WTC11 (cell line): ENCODE data around the gene ZNF302. TPM values are rescaled to one million over a fixed set of nuclear protein-coding genes. Genes with fewer than 3 reads are reported as not detected.

Experiments
- ATAC-seq: fragments of 200-7000 bp; cut with Tn5 transposase; 2 replicates; pipeline ENCODE4 v1.10.0; 2021; ENCODE audit warnings: mild to moderate bottlenecking, moderate library complexity
- CTCF ChIA-PET: fragments of 300-600 bp; sonication (Branson Sonifier 250); formaldehyde crosslinking; loops from one replicate; lab custom pipeline; 2021; ENCODE audit warnings: antibody characterized with exemption; lab: Charles Lee
- POLR2A ChIA-PET: fragments of 350-600 bp; sonication (Branson Sonifier 250); formaldehyde crosslinking; loops from one replicate; lab custom pipeline; 2021; ENCODE audit warnings: antibody characterized with exemption; lab: Charles Lee
- DNase-seq: peaks from one replicate; pipeline ENCODE4 v3.0.0; 2021; ENCODE audit warnings: low spot score
- H3K27ac Mint-ChIP-seq: 2 replicates; pipeline ENCODE4 v1.8.0; 2021; ENCODE audit warnings: mixed read lengths
- H3K27me3 Mint-ChIP-seq: 2 replicates; pipeline ENCODE4 v1.8.0; 2021; ENCODE audit warnings: low read depth, mild to moderate bottlenecking, moderate library complexity, mixed read lengths
- H3K36me3 Mint-ChIP-seq: 2 replicates; pipeline ENCODE4 v1.8.0; 2021; ENCODE audit warnings: mixed read lengths
- H3K4me1 Mint-ChIP-seq: 2 replicates; pipeline ENCODE4 v1.8.0; 2022; ENCODE audit warnings: mixed read lengths
- H3K4me3 Mint-ChIP-seq: 2 replicates; pipeline ENCODE4 v1.8.0; 2021; ENCODE audit warnings: mild to moderate bottlenecking, moderate library complexity, mixed read lengths
- H3K9me3 Mint-ChIP-seq: 2 replicates; pipeline ENCODE4 v1.8.0; 2021; ENCODE audit warnings: mixed read lengths
- AR ChIP-seq: fragments of 250-450 bp; sonication (Bioruptor Pico); IDR thresholded peaks from 2 replicates; pipeline ENCODE4 v1.9.0; 2021; ENCODE audit warnings: mild to moderate bottlenecking
- ATF3 ChIP-seq: sonication (generic); formaldehyde crosslinking; conservative IDR thresholded peaks from 2 replicates; pipeline ENCODE4 v1.8.1; 2022; ENCODE audit warnings: mild to moderate bottlenecking, missing genetic modification reagents
- CREM ChIP-seq: sonication (generic); formaldehyde crosslinking; IDR thresholded peaks from 2 replicates; pipeline ENCODE4 v1.8.1; 2022; ENCODE audit warnings: mild to moderate bottlenecking, missing genetic modification reagents, moderate library complexity
- E2F1 ChIP-seq: sonication (generic); formaldehyde crosslinking; IDR thresholded peaks from 2 replicates; pipeline ENCODE4 v1.8.0; 2022; ENCODE audit warnings: mild to moderate bottlenecking, missing genetic modification reagents
- EMX1 ChIP-seq: fragments of 250-450 bp; sonication (Bioruptor Pico); IDR thresholded peaks from 2 replicates; pipeline ENCODE4 v1.8.0; 2021; ENCODE audit warnings: mild to moderate bottlenecking
- FOXJ3 ChIP-seq: sonication (generic); formaldehyde crosslinking; IDR thresholded peaks from 2 replicates; pipeline ENCODE4 v1.9.0; 2021; ENCODE audit warnings: missing genetic modification reagents, mild to moderate bottlenecking, borderline replicate concordance
- FOXP1 ChIP-seq: sonication (generic); formaldehyde crosslinking; IDR thresholded peaks from 2 replicates; pipeline ENCODE4 v1.8.0; 2022; ENCODE audit warnings: missing genetic modification reagents, mild to moderate bottlenecking, moderate library complexity, borderline replicate concordance
- GABPB1 ChIP-seq: sonication (generic); formaldehyde crosslinking; IDR thresholded peaks from 2 replicates; pipeline ENCODE4 v1.8.1; 2023; ENCODE audit warnings: mild to moderate bottlenecking, missing genetic modification reagents
- GRHL2 ChIP-seq: fragments of 250-450 bp; sonication (Bioruptor Pico); IDR thresholded peaks from 2 replicates; pipeline ENCODE4 v1.8.0; 2022; ENCODE audit warnings: mild to moderate bottlenecking, moderate library complexity; ENCODE audit not compliant: insufficient replicate concordance, severe bottlenecking
- MXD4 ChIP-seq: fragments of 250-450 bp; sonication (Bioruptor Pico); IDR thresholded peaks from 2 replicates; pipeline ENCODE4 v1.8.0; 2021; ENCODE audit warnings: mild to moderate bottlenecking, moderate library complexity, borderline replicate concordance
- NFE2L1 ChIP-seq: sonication (generic); formaldehyde crosslinking; IDR thresholded peaks from 2 replicates; pipeline ENCODE4 v1.8.1; 2023; ENCODE audit warnings: missing genetic modification reagents
- NFYB ChIP-seq: sonication (generic); formaldehyde crosslinking; conservative IDR thresholded peaks from 2 replicates; pipeline ENCODE4 v1.8.0; 2022; ENCODE audit warnings: low read depth, missing genetic modification reagents
- OVOL2 ChIP-seq: fragments of 250-450 bp; sonication (Bioruptor Pico); IDR thresholded peaks from 2 replicates; pipeline ENCODE4 v1.9.0; 2021; ENCODE audit warnings: mild to moderate bottlenecking, borderline replicate concordance
- RORB ChIP-seq: fragments of 250-450 bp; sonication (Bioruptor Pico); IDR thresholded peaks from 2 replicates; pipeline ENCODE4 v1.9.0; 2021; ENCODE audit warnings: mild to moderate bottlenecking
- SMAD4 ChIP-seq: sonication (generic); formaldehyde crosslinking; IDR thresholded peaks from 2 replicates; pipeline ENCODE4 v1.8.0; 2022; ENCODE audit warnings: mild to moderate bottlenecking, missing genetic modification reagents
- SP1 ChIP-seq: sonication (generic); formaldehyde crosslinking; conservative IDR thresholded peaks from 2 replicates; pipeline ENCODE4 v1.8.1; 2022; ENCODE audit warnings: missing genetic modification reagents
- TCF7 ChIP-seq: sonication (generic); formaldehyde crosslinking; IDR thresholded peaks from 2 replicates; pipeline ENCODE4 v1.8.0; 2022; ENCODE audit warnings: mild to moderate bottlenecking, low read depth, missing genetic modification reagents, moderate library complexity
- TEAD1 ChIP-seq: sonication (generic); formaldehyde crosslinking; IDR thresholded peaks from 2 replicates; pipeline ENCODE4 v1.8.0; 2022; ENCODE audit warnings: mild to moderate bottlenecking, missing genetic modification reagents
- TP53 ChIP-seq: sonication (generic); formaldehyde crosslinking; IDR thresholded peaks from 2 replicates; pipeline ENCODE4 v1.8.1; 2023; ENCODE audit warnings: mild to moderate bottlenecking, missing genetic modification reagents
- ZNF317 ChIP-seq: sonication (generic); formaldehyde crosslinking; IDR thresholded peaks from 2 replicates; pipeline ENCODE4 v1.8.1; 2023; ENCODE audit warnings: low read depth, mild to moderate bottlenecking, moderate library complexity, missing genetic modification reagents, borderline replicate concordance
- ZNF423 ChIP-seq: fragments of 250-450 bp; sonication (Bioruptor Pico); IDR thresholded peaks from 2 replicates; pipeline ENCODE4 v2.1.2; 2022; ENCODE audit warnings: mild to moderate bottlenecking, moderate library complexity
- ZSCAN18 ChIP-seq: fragments of 250-450 bp; sonication (Bioruptor Pico); IDR thresholded peaks from 2 replicates; pipeline ENCODE4 v2.1.2; 2022; ENCODE audit warnings: mild to moderate bottlenecking, moderate library complexity
- total RNA-seq: library from RNA; stranded (reverse); gene quantifications from 3 replicates; pipeline ENCODE4 v1.2.3, GENCODE V29; 2021
- TF ChIP-seq, protein P1 (sequence below): sonication (generic); formaldehyde crosslinking; IDR thresholded peaks from 2 replicates; pipeline ENCODE4 v1.8.1; 2022; ENCODE audit warnings: low read depth, mild to moderate bottlenecking, moderate library complexity, missing genetic modification reagents, borderline replicate concordance

ZNF302 gene
- total RNA-seq, 1 experiment from 2014 or later, result 23.5 TPM

DNA sequence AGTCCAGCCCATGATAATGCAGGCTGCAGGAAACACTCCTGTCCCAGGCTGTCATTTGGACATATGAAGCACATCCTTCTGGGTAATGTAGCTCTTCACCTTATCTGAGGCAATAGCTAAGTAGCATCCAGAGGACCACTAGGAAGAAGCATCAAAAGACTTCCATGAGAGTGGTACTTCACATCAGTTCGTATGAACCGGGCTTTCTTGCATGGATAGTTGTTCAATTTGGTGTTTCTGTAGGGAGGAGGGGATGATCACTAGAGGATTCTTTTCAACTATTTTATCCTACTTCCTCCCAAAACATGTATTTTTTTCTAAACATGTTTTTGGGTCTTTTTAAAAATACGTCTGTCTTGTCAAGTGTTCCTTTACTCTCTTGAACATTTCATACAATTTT is 12.9 kb downstream of the ZNF302 start:
- DNase-seq, result no peak
- Mint-ChIP-seq H3K27ac (no peak overlapping the region), H3K27me3 (peaks cover 16% of the 10 kb centered on the region), H3K9me3 (peaks cover 31% of the 10 kb centered on the region)
- ChIA-PET CTCF (interaction anchor here (1.3 kb wide), 1 partner anchor 51 kb away, joined by 3 read pairs; no protein-coding TSS in a partner anchor), POLR2A (no interaction called here)
- ATAC-seq, result no peak
- TF ChIP-seq ZNF423, result no peak
- TF ChIP-seq OVOL2 (CRISPR knock-in tag), result no peak
- TF ChIP-seq, all 79 proteins: peak for 0
- Mint-ChIP-seq H3K4me1 (peaks cover 4% of the 10 kb centered on the region; the same call in 1 of the 2 replicates), H3K36me3 (peaks cover 8% of the 10 kb centered on the region), H3K4me3 (no peak overlapping the region)

DNA sequence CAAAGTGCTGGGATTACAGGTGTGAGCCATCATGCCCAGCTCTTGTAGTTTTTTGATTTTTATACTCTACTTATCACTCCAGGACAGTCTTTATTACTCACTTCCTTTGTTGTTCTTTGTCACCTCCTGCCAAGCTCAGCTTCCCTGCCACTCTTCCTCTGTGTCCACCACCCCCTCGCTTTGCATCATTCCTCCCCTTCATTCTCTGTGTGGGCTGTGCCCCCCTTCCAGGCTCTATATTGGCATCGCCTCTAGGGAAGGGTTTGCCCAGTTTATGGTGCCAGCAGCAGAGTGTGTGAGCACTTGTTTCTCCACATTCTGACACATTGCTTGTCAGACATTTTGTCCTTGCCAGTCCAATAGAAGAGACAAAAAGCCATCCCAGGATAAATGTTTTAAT is 15.1 kb downstream of the ZNF302 start:
- no peak overlapping the region for H3K27ac Mint-ChIP-seq
- H3K27me3 Mint-ChIP-seq, result peaks cover 25% of the 10 kb centered on the region
- H3K4me1 Mint-ChIP-seq, result peaks cover 4% of the 10 kb centered on the region; the same call in 1 of the 2 replicates
- CTCF ChIA-PET, result no interaction called here
- H3K36me3 Mint-ChIP-seq, result no peaks in the 10 kb centered on the region
- no peak for ATAC-seq
- peaks cover 18% of the 10 kb centered on the region for H3K9me3 Mint-ChIP-seq
- TF ChIP-seq AR (CRISPR knock-in tag), result no peak
- TF ChIP-seq TCF7 (CRISPR knock-in tag), result no peak
- no peak for TF ChIP-seq ZNF423
- no peak for TF ChIP-seq MXD4 (CRISPR knock-in tag)
- no peak for TF ChIP-seq ZNF317
- TF ChIP-seq ATF3 (CRISPR knock-in tag), result no peak
- no peak for TF ChIP-seq TEAD1 (CRISPR knock-in tag)
- no peak for TF ChIP-seq RORB (CRISPR knock-in tag)
- no peak for TF ChIP-seq FOXJ3 (CRISPR knock-in tag)
- TF ChIP-seq NFYB (CRISPR knock-in tag), result no peak
- no peak for TF ChIP-seq FOXP1 (CRISPR knock-in tag)
- TF ChIP-seq, protein P1, sequence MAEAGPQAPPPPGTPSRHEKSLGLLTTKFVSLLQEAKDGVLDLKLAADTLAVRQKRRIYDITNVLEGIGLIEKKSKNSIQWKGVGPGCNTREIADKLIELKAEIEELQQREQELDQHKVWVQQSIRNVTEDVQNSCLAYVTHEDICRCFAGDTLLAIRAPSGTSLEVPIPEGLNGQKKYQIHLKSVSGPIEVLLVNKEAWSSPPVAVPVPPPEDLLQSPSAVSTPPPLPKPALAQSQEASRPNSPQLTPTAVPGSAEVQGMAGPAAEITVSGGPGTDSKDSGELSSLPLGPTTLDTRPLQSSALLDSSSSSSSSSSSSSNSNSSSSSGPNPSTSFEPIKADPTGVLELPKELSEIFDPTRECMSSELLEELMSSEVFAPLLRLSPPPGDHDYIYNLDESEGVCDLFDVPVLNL (CRISPR knock-in tag), result no peak
- TF ChIP-seq E2F1 (CRISPR knock-in tag), result no peak
- TF ChIP-seq SMAD4 (CRISPR knock-in tag), result no peak
- TF ChIP-seq, all 79 proteins: peak for 0
- POLR2A ChIA-PET, result no interaction called here
- no peak overlapping the region for H3K4me3 Mint-ChIP-seq
- no peak for DNase-seq

DNA sequence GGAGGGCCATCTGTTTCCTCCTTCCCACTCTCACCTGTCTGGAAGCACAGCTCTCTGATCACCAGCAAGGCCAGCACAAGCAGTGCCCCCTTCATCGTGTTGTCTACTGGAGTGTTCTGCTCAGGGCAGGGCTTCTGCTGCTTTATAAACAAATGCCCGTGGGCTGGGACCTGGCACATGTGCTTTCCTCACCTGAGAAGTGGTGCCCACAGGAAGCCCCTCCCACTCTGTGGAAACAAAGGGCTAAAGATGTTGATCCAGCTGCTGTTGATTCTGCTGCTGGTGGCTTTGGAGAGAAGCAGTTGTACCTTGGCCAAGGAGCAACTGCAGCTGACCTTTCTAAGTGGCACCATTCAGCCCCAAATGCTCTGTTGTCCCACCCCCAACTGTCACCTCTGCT is 30.2 kb downstream of the ZNF302 start:
- Mint-ChIP-seq H3K4me3 (no peak overlapping the region), H3K36me3 (peaks cover 19% of the 10 kb centered on the region), H3K4me1 (peaks cover 13% of the 10 kb centered on the region), H3K27ac (no peak overlapping the region), H3K27me3 (peaks cover 60% of the 10 kb centered on the region), H3K9me3 (peaks cover 65% of the 10 kb centered on the region)
- ChIA-PET CTCF (no interaction called here), POLR2A (no interaction called here)
- no peak for DNase-seq
- no peak for TF ChIP-seq CREM
- no peak for TF ChIP-seq NFE2L1 (CRISPR knock-in tag)
- no peak for TF ChIP-seq EMX1 (CRISPR knock-in tag)
- no peak for TF ChIP-seq GRHL2 (CRISPR knock-in tag)
- no peak for TF ChIP-seq ZNF423
- no peak for TF ChIP-seq ZSCAN18 (CRISPR knock-in tag)
- no peak for TF ChIP-seq GABPB1 (CRISPR knock-in tag)
- no peak for TF ChIP-seq SP1 (CRISPR knock-in tag)
- no peak for TF ChIP-seq TP53 (CRISPR knock-in tag)
- TF ChIP-seq ZNF317, result no peak
- no peak for ATAC-seq
